Testis (tissue), 2 donors: Measurements from ENCODE around the gene VLDLR.

ENCODE experiments used
- CTCF ChIP-seq, 3 experiments: fragments of 450-650 bp in 2 of 3; fragments of 200-600 bp in 1 of 3; sonication (generic) in 1 of 3; IDR thresholded peaks; one replicate each; pipeline ENCODE4 v1.5.1; 2016 to 2019; ENCODE audit warnings: antibody characterized with exemption in 3 of 3, mild to moderate bottlenecking in 2 of 3, moderate library complexity in 1 of 3
- POLR2A ChIP-seq: fragments of 450-650 bp; IDR thresholded peaks from one replicate; pipeline ENCODE4 v1.6.1; 2017; ENCODE audit warnings: antibody characterized with exemption, mild to moderate bottlenecking, moderate library complexity

GRCh38 chr9:2700398-2700797 is 78.8 kb downstream of the VLDLR start:
- TF ChIP-seq CTCF (IDR thresholded peaks at IDR 0.05) (no peak), POLR2A (no peak)
